Non-pigmented ciliary epithelial cell (primary cell): ENCODE results near the gene PITRM1.
"Not testable (repeated sequence)": the region's sequence is repeated elsewhere in the genome, so short reads cannot be mapped to it uniquely, and the experiment has no call there.

Experiments used
- DNase-seq: peaks from one replicate; pipeline ENCODE4 v3.0.0-alpha.2; 2010; ENCODE audit warnings: low read depth

Gene PITRM1

DNA sequence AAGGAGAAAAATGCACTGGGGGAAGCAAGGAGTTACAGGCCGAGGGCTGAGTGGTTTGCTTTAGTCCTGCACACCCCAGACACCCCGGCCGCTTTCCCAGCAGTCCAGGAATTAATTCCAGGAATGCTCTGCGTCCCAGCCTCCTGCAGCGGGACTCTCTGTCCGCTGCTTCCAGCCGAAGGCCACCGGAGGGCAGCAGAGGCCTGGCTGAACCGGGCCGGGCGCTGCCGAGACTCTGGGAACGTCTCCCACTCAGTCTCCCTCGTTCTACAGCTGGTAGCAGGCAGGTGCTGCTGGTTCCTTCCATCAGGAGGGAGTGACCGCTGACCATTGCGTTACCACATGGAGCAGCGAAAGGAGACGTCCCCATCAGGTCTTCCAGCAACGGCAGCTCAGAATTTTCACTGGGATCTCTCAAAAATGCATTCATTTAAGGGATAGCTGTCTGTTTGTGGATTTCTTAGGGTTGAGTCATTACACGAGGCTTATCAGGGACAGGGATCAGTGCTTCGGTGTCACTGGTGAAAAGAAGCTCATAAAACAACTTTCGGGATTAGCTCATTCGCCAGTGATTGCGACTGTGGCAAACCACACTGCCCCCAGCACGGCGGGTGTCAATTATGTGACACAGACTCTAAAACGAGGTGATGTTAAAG is 24.9 kb upstream of the PITRM1 start:
- peak; percentile 46 for DNase-seq

DNA sequence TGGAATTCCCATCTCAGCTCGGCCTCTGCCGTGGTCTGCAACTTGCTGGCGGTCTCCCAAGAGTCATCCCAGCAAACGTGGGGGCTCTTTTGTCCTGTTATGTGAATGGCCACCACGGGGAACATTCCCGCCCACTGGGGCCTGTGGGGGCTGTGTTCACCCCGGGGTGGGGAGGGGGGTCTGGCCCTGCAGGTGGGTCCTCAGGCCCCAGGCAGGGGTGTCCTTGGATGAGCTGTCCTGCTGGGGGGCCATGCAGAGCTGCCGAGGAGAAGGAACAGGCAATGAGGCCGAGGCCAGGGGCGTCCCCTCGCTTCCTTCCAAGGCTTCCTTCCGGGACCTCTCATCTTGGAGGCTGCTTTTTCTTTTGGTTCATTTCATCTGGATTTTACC is 24.4 kb upstream of the PITRM1 start:
- no peak for DNase-seq

DNA sequence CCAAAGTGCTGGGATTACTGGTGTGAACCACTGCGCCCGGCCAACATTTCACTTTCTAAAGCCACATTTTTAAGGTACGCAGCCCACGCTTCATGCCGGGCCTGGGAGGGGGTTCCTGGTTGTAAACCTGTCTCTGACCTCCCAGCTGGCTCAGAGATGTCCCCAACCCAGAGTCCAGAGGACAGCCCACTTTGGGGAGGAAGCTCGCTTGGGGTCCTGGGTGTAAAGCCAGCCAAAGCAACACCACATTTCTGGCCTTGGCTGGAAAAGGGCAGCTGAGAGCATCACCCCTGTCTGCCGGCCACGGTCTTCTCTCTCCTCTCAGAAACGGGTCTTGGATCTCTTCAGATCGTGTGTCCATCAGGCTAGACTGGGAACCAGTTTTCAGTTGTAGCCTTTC is 23.9 kb upstream of the PITRM1 start:
- no peak for DNase-seq

DNA sequence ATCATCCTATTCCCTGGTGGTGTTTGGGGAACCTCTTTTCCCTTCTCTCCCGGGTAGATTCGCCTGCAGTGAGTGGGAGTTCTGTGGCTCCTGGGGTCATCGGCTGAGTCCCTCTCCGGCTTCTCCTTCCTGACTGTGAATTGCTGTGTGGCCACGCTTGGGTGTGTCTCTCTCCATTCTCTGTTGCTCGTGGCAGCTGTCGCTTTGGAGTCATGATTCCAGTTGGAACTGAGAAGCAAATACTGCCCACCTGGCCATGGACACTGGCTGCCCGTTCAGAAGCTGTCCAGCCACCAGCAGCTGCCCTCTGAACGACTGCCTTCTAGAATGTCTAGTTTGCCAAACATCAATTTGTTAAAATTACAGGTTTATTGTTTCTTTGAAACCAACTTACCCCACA is 23.1 kb upstream of the PITRM1 start:
- DNase-seq, result no peak

DNA sequence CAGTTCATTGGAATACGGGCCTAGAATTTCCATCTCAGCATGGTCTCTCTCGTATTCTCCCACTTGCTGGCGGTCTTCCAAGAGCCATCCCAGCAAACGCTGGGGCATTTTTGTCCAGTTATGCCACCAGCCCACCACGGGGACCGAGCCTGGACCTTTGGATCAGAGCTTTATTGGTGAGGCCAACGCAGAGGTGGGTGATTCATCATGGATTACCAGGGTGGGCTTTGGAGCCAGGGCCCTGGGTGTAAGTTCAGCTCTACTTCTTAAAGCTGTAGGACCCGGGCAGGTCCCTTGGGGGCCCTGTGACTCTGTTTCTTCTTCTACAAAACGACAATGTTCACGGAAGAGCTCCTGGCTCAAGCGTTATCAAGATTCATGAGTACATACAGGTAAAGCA is 22.7 kb upstream of the PITRM1 start:
- DNase-seq, result no peak

DNA sequence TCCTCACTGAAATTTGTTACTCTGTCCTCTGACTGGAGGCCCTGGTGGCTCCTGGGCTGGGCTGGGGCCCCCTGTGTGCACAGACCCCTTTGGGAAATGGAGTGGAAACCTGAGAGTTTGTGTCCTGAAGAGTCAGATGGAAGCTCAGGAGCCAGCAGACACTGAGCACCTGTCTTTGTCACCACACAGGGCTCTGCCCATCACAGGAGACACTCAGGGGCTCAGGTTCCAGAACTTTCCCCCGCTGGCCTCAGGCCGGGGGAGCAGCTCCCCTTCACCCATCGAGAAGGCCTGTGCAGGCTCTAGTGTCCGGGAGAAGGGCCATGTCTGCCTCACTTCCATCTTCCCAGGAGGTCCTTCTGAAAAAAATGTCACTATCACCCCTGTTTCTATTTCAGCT is 22.3 kb upstream of the PITRM1 start:
- DNase-seq, result no peak

DNA sequence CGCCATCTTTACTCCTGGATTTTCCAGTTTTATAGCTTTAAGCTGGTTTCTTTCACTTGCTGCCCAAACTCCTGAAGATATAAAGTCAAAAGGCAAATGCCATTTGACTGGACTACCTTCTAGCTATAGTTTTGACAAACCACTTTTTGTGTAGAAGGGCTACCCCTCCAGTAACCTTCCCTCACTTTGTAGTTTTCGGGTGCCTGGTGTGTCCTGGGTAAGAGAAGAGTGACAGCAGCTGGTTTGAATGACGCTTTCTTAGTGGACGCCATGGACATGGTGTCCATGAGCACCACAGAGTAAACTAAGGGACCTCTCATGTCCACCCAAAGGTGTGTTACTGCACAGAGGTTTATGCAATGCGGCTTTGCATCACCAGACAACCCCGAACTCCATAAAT is 21.2 kb upstream of the PITRM1 start:
- no peak for DNase-seq

DNA sequence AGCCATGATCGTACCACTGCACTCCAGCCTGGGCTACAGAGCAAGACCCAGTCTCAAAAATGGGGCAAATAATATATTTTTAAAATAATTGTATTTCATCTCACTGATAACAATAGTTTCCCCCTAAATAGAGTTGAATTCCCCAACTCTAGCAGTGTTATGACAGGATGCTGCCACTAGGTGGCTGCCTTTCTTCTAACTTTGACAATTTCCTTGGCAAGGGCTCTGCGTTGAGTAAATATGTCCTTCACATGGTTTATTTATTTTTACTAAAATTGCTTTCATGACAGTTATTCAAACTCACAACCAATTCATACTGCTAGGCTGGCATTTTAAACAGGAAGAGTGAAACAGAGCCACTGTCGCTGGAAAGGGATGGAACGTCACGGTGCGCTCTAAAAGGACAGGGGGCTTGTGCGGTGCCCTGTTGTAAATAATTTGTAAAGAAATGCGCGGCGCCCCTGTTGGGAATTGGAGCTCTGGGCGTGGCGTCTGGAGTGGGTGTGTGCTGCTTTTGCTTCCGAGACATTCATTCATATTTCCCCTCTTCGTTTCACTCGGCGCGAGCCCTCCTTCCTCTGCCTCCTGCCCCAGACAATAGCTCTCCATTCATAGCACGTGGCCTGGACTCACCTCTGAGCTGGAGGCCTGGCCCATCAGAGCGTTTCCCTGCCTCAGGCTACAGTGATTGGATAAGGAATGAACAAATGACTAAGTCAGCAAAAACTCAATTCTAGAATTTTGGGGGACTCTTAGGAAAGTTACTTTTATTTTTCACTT is 20.5 kb upstream of the PITRM1 start:
- no peak for DNase-seq

DNA sequence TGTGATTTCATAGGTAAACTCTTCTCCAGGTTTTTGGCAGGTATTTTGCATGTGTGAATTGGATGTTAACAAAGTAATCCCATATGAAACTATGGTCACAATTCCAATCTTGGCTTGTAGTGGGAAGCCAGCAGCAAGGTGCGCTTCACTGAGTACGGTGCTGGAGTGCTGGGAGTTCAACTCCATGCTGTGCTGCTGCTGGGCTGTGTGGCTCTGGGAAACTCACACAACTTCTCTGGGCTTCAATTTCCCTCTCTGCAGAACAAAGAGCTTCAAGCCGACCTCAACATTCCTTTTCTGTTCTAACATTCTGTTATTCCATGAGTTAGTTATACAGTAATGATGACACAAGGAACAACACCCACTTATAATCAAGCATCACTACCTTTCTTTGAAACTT is 18.2 kb upstream of the PITRM1 start:
- DNase-seq, result no peak

DNA sequence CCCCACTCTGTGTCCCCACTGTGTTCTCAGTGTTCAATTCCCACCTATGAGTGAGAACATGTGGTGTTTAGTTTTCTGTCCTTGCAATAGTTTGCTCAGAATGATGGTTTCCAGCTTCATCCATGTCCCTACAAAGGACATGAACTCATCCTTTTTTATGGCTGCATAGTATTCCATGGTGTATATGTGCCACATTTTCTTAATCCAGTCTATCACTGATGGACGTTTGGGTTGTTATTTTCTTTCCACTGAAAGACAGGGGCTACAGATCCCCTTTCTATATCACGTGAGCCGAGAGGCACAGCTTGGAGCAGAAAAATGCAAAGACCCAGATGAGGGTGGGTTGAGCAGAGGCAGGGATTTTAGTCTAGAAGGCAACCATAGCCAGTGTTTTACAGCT is 14.6 kb upstream of the PITRM1 start:
- DNase-seq, result not testable (repeated sequence)

DNA sequence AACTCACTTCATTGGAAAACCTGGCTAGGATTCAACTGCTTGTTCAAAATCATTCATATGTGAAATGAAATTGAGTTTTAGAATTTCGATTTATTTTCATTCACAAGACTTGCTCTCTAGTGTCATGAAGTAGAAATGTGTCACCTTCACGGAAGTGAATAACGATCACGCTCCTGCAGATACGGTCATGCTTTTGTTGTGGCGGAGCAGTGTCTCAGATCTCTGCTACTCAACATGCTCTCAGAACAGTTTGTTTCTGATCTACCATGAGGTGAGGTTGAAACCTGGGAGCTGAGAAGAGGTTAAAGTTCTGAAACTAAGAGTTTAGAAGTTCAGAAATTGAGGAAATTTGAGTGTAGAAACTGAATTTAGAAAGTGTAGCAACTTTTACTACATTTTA is 13.8 kb upstream of the PITRM1 start:
- no peak for DNase-seq

DNA sequence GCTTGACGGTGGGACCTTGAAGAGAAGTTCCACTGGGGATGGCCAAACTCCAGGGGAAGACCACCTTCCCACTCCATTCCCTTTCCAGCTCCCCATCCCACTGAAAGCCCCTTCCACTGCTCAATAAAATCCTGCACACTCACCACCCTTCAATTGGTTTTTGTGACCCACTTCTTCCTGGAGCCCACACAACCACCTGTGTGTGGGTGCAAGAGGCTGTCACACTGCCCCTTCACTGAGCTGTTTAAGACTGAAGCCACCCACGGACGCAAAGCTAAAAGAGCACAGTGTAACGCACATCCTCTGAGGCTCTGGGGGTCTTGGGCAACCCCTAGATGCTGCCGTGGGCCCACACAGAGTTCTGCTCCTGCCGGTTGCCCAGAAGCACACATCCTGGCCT is 12.8 kb upstream of the PITRM1 start:
- DNase-seq, result no peak

DNA sequence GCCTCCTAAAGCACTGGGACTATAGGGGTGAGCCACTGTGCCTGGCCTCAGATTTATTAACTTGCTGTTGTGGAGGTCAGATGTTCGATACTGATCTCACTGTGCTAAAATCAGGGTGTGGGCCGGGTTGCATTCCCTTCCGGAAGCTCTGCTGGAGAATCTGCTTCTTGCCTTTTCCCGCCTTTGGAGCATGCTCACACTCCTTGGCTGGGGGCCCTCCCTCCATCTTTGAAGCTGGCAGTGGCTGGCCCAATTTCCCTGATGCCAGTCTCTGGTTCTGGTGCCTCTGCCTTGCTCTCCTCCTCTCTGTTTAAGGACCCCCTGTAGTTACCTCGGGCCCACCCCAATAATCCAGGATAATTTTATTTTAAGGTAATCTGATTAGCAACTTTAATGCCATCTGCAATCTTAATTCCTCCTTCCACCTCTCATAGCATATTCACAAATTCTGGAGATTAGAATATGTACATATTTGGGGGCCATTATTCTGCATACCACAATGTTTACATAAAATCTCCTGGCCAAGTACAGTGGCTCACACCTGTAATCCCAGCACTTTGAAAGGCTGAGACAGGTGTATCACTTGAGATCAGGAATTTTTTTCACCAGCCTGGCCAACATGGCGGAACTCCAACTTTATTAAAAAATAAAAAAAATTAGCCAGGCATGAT is 7.9 kb upstream of the PITRM1 start:
- no peak for DNase-seq

DNA sequence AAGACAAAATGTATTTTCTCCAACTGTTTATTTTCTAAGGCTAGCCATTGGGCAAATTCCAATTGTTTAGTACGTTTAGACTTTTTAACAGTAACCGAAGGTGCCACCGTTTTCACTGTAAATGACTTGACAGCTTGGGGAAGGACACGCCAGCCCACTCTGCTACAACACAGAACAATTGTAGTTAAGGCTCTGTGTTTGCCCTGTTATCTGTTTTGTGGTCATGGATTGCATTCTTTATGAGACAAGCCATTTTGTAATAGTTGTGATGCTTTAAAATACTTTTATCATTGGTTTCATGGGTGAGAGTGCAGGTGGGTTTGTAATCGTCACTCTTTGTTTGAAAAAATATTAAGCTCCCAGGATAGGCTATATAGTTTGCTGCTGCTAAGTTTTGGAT is 6.6 kb upstream of the PITRM1 start:
- no peak for DNase-seq

DNA sequence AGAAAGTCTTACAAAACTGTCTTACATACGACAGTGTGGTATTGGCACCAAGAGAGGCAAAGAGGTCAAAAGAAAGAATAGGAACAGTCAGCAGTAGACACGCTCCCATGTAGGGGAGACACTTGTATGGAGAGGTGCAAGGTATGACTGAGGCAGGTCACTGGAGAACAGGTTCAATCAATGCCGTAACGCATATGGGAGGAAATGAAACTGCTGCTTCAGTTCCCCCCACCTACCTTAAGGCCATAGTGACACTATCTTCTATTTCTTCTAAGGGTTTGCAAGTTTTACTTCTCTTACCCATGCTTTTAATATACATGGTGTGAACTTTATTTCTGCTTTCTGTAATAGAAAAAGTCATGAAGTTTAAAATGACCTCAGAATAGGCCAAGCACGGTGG is 5.5 kb upstream of the PITRM1 start:
- no peak for DNase-seq

DNA sequence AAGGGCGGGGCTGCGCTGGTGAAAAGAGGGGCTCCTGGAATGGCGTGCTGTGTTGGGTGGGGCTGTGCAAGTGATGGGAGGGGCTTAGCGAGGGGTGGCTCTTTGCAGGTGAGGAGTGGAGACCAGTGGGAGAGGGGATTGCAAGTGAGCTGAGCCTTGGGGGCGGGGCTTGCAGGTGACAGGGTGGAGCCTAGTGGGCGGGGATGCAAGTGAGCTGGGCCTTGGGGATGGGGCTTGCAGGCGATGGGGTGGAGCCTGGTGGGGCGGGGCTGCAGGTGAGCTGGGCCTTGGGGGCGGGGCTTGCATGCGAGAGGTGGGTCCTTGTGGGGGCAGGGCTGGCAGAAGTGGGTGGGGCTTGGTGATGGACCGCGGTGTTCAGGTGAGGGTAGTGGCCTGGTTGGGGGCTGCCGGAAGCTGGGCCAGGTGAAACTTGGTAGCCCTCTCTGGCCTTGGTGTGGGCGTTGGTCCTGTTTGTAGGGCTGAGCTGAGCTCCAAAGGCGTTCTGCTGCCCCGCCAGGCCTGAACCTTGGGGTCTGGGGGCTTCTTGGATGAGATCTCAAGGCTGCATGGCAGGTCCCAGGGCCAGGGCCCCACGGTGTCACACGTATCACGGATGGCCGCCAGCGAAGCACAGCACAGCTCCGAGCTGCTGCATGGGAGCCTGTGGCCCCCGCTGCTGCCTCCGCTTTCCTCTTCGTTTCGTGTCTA is 743 bp upstream of the PITRM1 start:
- no peak for DNase-seq

DNA sequence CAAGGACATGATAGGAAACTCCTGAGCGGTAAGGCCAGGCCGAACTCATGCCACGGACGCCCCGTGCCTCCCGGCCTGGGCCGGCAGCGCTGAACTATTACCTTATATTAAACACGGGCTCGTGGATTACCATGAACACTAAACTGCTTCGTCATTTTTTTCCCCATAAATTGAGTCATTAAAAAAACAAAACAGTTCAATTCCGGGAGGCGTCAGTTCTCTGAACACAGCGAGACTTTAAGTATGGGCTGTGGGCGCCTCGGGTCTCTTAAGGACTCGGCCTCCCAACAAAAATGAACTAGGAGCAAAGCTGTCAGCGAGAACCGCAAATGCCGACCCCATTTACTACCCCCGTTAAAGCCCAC is 519 bp downstream of the PITRM1 start:
- peak; percentile 42 for DNase-seq

DNA sequence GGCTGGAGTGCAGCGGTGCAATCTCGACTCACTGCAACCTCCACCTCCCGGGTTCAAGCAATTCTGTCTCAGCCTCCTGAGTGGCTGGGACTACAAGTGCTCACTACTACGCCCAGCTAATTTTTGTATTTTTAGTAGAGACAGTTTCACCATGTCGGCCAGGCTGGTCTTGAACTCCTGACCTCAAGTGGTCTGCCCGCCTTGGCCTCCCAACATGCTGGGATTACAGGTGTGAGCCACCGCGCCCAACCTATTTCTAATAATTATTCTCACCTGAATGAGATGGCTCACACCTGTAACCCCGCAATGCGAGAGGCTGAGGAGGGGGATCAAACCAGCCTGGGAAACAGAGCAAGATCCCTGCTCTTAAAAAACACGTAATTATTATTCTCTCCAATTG is 1.1 kb downstream of the PITRM1 start:
- DNase-seq, result not testable (repeated sequence)

DNA sequence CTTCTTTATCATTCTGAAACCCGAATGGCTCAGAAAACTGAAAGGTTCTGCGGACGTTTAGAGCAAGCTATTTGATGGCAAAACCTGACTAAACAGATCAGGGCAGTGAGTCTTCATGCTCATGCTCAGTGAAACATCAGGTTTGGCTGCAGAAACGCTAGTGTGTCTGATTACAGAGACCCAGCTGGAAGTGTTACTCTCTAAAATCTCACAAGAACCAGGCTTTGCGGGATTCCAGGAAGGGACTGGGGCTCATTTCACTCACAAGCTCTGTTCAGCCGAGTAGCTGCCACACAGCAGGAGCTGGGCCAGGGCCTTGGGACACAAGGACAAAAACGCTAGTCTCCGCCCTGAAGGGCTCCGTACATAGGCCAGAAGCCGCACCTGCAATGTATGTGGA is 2.9 kb downstream of the PITRM1 start:
- no peak for DNase-seq

DNA sequence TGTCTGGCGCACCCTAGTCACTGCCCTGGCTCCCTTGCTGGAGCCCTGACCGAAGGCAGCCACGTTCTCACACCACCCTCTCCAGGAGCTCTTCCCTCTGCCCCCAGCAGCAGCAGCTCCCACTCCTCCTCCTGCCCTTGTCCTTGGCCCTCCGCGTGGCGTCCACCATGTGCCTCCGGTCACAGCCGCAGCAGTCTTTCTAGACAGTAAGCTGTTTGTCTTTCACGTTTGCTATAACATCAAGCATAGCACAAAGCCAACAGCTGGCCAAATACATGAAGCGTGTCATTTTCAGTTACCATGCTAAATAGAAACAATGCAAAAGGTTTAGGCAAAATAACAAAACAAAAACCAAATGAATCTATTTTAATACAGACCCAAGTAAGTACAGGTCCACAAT is 3.3 kb downstream of the PITRM1 start:
- no peak for DNase-seq

DNA sequence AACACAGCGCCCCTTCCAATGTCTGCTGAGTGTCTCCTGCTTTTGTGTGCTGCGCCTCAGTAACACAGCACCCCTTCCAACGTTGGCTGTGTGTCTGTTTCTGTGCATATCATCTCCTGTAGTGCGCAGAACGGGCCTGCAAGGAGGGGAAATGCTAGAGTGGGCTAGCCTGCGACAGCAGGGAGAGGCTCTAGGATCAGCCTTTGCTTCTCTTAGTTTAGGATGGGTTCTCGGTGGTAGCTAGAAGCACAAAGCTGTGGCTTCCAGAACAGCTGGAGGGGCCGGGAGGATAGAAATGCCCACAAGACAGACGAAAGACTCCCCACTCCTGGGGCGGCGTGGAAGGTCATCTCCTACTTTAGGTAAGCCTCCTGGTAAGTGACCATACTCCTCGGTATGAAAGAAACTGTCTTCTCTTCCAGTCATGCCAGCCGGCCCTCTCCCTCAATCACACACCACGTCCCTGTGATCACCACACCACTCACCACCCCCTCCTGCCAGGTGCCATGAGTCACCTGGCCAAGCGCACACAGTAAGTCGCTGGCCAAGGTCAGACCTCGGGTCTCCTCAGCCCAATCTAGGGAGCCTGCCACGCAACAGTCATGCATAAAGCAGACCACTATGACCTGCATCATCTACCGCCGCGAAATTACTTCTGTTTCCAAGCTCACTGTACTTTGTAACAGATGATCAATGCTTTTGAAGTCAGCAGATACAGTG is 4.8 kb downstream of the PITRM1 start:
- DNase-seq, result no peak
